WTC11 (cell line): ENCODE data around the gene FUT8. TPM values are rescaled to one million over a fixed set of nuclear protein-coding genes. Genes with fewer than 3 reads are reported as not detected.

Source experiments
- ATAC-seq: fragments of 200-7000 bp; cut with Tn5 transposase; 2 replicates; pipeline ENCODE4 v1.10.0; 2021; ENCODE audit warnings: mild to moderate bottlenecking, moderate library complexity
- CTCF ChIA-PET: fragments of 300-600 bp; sonication (Branson Sonifier 250); formaldehyde crosslinking; loops from one replicate; lab custom pipeline; 2021; ENCODE audit warnings: antibody characterized with exemption; lab: Charles Lee
- POLR2A ChIA-PET: fragments of 350-600 bp; sonication (Branson Sonifier 250); formaldehyde crosslinking; loops from one replicate; lab custom pipeline; 2021; ENCODE audit warnings: antibody characterized with exemption; lab: Charles Lee
- DNase-seq: peaks from one replicate; pipeline ENCODE4 v3.0.0; 2021; ENCODE audit warnings: low spot score
- H3K27ac Mint-ChIP-seq: 2 replicates; pipeline ENCODE4 v1.8.0; 2021; ENCODE audit warnings: mixed read lengths
- H3K27me3 Mint-ChIP-seq: 2 replicates; pipeline ENCODE4 v1.8.0; 2021; ENCODE audit warnings: low read depth, mild to moderate bottlenecking, moderate library complexity, mixed read lengths
- H3K36me3 Mint-ChIP-seq: 2 replicates; pipeline ENCODE4 v1.8.0; 2021; ENCODE audit warnings: mixed read lengths
- H3K4me1 Mint-ChIP-seq: 2 replicates; pipeline ENCODE4 v1.8.0; 2022; ENCODE audit warnings: mixed read lengths
- H3K4me3 Mint-ChIP-seq: 2 replicates; pipeline ENCODE4 v1.8.0; 2021; ENCODE audit warnings: mild to moderate bottlenecking, moderate library complexity, mixed read lengths
- H3K9me3 Mint-ChIP-seq: 2 replicates; pipeline ENCODE4 v1.8.0; 2021; ENCODE audit warnings: mixed read lengths
- CREB1 ChIP-seq: sonication (generic); formaldehyde crosslinking; IDR thresholded peaks from 2 replicates; pipeline ENCODE4 v1.8.0; 2023; ENCODE audit warnings: mild to moderate bottlenecking, missing genetic modification reagents
- CREM ChIP-seq: sonication (generic); formaldehyde crosslinking; IDR thresholded peaks from 2 replicates; pipeline ENCODE4 v1.8.1; 2022; ENCODE audit warnings: mild to moderate bottlenecking, missing genetic modification reagents, moderate library complexity
- FOXK1 ChIP-seq: sonication (generic); formaldehyde crosslinking; IDR thresholded peaks from 2 replicates; pipeline ENCODE4 v1.8.0; 2022; ENCODE audit warnings: mild to moderate bottlenecking, moderate library complexity, missing genetic modification reagents
- FOXP1 ChIP-seq: sonication (generic); formaldehyde crosslinking; IDR thresholded peaks from 2 replicates; pipeline ENCODE4 v1.8.0; 2022; ENCODE audit warnings: missing genetic modification reagents, mild to moderate bottlenecking, moderate library complexity, borderline replicate concordance
- GABPB1 ChIP-seq: sonication (generic); formaldehyde crosslinking; IDR thresholded peaks from 2 replicates; pipeline ENCODE4 v1.8.1; 2023; ENCODE audit warnings: mild to moderate bottlenecking, missing genetic modification reagents
- HMGA2 ChIP-seq: fragments of 250-450 bp; sonication (Bioruptor Pico); IDR thresholded peaks from 2 replicates; pipeline ENCODE4 v1.4.0; 2021; ENCODE audit warnings: mild to moderate bottlenecking, moderate library complexity
- IRF2 ChIP-seq: sonication (generic); formaldehyde crosslinking; IDR thresholded peaks from 2 replicates; pipeline ENCODE4 v1.8.0; 2022; ENCODE audit warnings: low read depth, missing genetic modification reagents, borderline replicate concordance
- JUN ChIP-seq: sonication (generic); formaldehyde crosslinking; IDR thresholded peaks from 2 replicates; pipeline ENCODE4 v1.8.0; 2023; ENCODE audit warnings: mild to moderate bottlenecking, missing genetic modification reagents
- SMAD4 ChIP-seq: sonication (generic); formaldehyde crosslinking; IDR thresholded peaks from 2 replicates; pipeline ENCODE4 v1.8.0; 2022; ENCODE audit warnings: mild to moderate bottlenecking, missing genetic modification reagents
- SOX15 ChIP-seq: fragments of 250-450 bp; sonication (Bioruptor Pico); IDR thresholded peaks from 2 replicates; pipeline ENCODE4 v1.9.0; 2021; ENCODE audit warnings: mild to moderate bottlenecking
- SP1 ChIP-seq: sonication (generic); formaldehyde crosslinking; conservative IDR thresholded peaks from 2 replicates; pipeline ENCODE4 v1.8.1; 2022; ENCODE audit warnings: missing genetic modification reagents
- ZNF232 ChIP-seq: sonication (generic); formaldehyde crosslinking; IDR thresholded peaks from 2 replicates; pipeline ENCODE4 v1.8.0; 2022; ENCODE audit warnings: mild to moderate bottlenecking, missing genetic modification reagents
- ZNF317 ChIP-seq: sonication (generic); formaldehyde crosslinking; IDR thresholded peaks from 2 replicates; pipeline ENCODE4 v1.8.1; 2023; ENCODE audit warnings: low read depth, mild to moderate bottlenecking, moderate library complexity, missing genetic modification reagents, borderline replicate concordance
- total RNA-seq: library from RNA; stranded (reverse); gene quantifications from 3 replicates; pipeline ENCODE4 v1.2.3, GENCODE V29; 2021
- TF ChIP-seq, protein P1 (sequence below): sonication (generic); formaldehyde crosslinking; IDR thresholded peaks from 2 replicates; pipeline ENCODE4 v1.8.0; 2022; ENCODE audit warnings: mild to moderate bottlenecking, missing genetic modification reagents
- TF ChIP-seq, protein P2 (sequence below): fragments of 250-450 bp; sonication (Bioruptor Pico); IDR thresholded peaks from 2 replicates; pipeline ENCODE4 v1.8.0; 2021; ENCODE audit warnings: mild to moderate bottlenecking
- TF ChIP-seq, protein P3 (sequence below): sonication (generic); formaldehyde crosslinking; conservative IDR thresholded peaks from 2 replicates; pipeline ENCODE4 v1.8.1; 2023; ENCODE audit warnings: mild to moderate bottlenecking, low read depth, missing genetic modification reagents, moderate library complexity
- TF ChIP-seq, protein P4 (sequence below): fragments of 250-450 bp; sonication (Bioruptor Pico); IDR thresholded peaks from 2 replicates; pipeline ENCODE4 v1.9.0; 2021; ENCODE audit warnings: mild to moderate bottlenecking, borderline replicate concordance
- TF ChIP-seq, protein P5 (sequence below): fragments of 250-450 bp; sonication (Bioruptor Pico); IDR thresholded peaks from 2 replicates; pipeline ENCODE4 v2.1.2; 2022; ENCODE audit warnings: mild to moderate bottlenecking, moderate library complexity

FUT8 gene
- total RNA-seq, 1 experiment from 2014 or later, result 37.9 TPM

DNA sequence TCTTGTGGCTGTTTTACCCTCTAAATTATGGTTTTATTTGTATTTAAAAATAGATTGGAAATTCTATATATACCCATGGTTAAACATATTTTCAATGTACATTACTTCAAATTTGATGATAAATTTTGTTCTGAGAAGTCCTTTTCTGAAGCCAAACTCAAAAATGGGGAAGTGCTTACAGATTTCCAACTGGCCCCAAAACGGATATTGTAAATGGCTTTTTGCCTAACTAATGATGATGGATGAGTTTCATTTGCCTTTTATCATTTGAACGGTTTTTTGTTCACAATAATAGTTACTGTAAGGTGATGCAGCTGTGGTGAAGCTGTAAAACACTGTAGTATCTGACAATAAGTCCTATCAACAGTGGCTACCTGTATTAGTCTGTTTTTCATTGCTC lies 136.9 kb downstream of the FUT8 start:
- Mint-ChIP-seq H3K27ac (no peak overlapping the region), H3K4me3 (no peak overlapping the region), H3K27me3 (no peaks in the 10 kb centered on the region), H3K9me3 (no peaks in the 10 kb centered on the region), H3K4me1 (peaks cover 10% of the 10 kb centered on the region), H3K36me3 (no peaks in the 10 kb centered on the region)
- ChIA-PET CTCF (no interaction called here), POLR2A (no interaction called here)
- ATAC-seq (no peak), DNase-seq (no peak)
- no peak for TF ChIP-seq ZNF232 (CRISPR knock-in tag)
- TF ChIP-seq SP1 (CRISPR knock-in tag), result no peak
- TF ChIP-seq SMAD4 (CRISPR knock-in tag), result no peak
- TF ChIP-seq ZNF317, result no peak
- TF ChIP-seq CREB1 (CRISPR knock-in tag), result no peak
- TF ChIP-seq, protein P1, sequence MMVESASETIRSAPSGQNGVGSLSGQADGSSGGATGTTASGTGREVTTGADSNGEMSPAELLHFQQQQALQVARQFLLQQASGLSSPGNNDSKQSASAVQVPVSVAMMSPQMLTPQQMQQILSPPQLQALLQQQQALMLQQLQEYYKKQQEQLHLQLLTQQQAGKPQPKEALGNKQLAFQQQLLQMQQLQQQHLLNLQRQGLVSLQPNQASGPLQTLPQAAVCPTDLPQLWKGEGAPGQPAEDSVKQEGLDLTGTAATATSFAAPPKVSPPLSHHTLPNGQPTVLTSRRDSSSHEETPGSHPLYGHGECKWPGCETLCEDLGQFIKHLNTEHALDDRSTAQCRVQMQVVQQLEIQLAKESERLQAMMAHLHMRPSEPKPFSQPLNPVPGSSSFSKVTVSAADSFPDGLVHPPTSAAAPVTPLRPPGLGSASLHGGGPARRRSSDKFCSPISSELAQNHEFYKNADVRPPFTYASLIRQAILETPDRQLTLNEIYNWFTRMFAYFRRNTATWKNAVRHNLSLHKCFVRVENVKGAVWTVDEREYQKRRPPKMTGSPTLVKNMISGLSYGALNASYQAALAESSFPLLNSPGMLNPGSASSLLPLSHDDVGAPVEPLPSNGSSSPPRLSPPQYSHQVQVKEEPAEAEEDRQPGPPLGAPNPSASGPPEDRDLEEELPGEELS (CRISPR knock-in tag), result no peak
- no peak for TF ChIP-seq CREM
- TF ChIP-seq, protein P2, sequence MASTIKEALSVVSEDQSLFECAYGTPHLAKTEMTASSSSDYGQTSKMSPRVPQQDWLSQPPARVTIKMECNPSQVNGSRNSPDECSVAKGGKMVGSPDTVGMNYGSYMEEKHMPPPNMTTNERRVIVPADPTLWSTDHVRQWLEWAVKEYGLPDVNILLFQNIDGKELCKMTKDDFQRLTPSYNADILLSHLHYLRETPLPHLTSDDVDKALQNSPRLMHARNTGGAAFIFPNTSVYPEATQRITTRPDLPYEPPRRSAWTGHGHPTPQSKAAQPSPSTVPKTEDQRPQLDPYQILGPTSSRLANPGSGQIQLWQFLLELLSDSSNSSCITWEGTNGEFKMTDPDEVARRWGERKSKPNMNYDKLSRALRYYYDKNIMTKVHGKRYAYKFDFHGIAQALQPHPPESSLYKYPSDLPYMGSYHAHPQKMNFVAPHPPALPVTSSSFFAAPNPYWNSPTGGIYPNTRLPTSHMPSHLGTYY (CRISPR knock-in tag), result no peak
- no peak for TF ChIP-seq JUN
- no peak for TF ChIP-seq SOX15
- TF ChIP-seq FOXK1 (CRISPR knock-in tag), result no peak
- TF ChIP-seq, protein P3, sequence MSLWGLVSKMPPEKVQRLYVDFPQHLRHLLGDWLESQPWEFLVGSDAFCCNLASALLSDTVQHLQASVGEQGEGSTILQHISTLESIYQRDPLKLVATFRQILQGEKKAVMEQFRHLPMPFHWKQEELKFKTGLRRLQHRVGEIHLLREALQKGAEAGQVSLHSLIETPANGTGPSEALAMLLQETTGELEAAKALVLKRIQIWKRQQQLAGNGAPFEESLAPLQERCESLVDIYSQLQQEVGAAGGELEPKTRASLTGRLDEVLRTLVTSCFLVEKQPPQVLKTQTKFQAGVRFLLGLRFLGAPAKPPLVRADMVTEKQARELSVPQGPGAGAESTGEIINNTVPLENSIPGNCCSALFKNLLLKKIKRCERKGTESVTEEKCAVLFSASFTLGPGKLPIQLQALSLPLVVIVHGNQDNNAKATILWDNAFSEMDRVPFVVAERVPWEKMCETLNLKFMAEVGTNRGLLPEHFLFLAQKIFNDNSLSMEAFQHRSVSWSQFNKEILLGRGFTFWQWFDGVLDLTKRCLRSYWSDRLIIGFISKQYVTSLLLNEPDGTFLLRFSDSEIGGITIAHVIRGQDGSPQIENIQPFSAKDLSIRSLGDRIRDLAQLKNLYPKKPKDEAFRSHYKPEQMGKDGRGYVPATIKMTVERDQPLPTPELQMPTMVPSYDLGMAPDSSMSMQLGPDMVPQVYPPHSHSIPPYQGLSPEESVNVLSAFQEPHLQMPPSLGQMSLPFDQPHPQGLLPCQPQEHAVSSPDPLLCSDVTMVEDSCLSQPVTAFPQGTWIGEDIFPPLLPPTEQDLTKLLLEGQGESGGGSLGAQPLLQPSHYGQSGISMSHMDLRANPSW (CRISPR knock-in tag), result no peak
- TF ChIP-seq HMGA2 (CRISPR knock-in tag), result no peak
- TF ChIP-seq FOXP1, result no peak
- TF ChIP-seq GABPB1, result no peak
- no peak for TF ChIP-seq IRF2
- TF ChIP-seq, protein P4, sequence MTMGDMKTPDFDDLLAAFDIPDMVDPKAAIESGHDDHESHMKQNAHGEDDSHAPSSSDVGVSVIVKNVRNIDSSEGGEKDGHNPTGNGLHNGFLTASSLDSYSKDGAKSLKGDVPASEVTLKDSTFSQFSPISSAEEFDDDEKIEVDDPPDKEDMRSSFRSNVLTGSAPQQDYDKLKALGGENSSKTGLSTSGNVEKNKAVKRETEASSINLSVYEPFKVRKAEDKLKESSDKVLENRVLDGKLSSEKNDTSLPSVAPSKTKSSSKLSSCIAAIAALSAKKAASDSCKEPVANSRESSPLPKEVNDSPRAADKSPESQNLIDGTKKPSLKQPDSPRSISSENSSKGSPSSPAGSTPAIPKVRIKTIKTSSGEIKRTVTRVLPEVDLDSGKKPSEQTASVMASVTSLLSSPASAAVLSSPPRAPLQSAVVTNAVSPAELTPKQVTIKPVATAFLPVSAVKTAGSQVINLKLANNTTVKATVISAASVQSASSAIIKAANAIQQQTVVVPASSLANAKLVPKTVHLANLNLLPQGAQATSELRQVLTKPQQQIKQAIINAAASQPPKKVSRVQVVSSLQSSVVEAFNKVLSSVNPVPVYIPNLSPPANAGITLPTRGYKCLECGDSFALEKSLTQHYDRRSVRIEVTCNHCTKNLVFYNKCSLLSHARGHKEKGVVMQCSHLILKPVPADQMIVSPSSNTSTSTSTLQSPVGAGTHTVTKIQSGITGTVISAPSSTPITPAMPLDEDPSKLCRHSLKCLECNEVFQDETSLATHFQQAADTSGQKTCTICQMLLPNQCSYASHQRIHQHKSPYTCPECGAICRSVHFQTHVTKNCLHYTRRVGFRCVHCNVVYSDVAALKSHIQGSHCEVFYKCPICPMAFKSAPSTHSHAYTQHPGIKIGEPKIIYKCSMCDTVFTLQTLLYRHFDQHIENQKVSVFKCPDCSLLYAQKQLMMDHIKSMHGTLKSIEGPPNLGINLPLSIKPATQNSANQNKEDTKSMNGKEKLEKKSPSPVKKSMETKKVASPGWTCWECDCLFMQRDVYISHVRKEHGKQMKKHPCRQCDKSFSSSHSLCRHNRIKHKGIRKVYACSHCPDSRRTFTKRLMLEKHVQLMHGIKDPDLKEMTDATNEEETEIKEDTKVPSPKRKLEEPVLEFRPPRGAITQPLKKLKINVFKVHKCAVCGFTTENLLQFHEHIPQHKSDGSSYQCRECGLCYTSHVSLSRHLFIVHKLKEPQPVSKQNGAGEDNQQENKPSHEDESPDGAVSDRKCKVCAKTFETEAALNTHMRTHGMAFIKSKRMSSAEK (CRISPR knock-in tag), result no peak
- TF ChIP-seq, protein P5, sequence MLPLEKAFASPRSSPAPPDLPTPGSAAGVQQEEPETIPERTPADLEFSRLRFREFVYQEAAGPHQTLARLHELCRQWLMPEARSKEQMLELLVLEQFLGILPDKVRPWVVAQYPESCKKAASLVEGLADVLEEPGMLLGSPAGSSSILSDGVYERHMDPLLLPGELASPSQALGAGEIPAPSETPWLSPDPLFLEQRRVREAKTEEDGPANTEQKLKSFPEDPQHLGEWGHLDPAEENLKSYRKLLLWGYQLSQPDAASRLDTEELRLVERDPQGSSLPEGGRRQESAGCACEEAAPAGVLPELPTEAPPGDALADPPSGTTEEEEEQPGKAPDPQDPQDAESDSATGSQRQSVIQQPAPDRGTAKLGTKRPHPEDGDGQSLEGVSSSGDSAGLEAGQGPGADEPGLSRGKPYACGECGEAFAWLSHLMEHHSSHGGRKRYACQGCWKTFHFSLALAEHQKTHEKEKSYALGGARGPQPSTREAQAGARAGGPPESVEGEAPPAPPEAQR, result no peak
